HG02884 (cell line): ENCODE results near the gene FNDC4.
"Not testable (repeated sequence)": the region's sequence is repeated elsewhere in the genome, so short reads cannot be mapped to it uniquely, and the experiment has no call there.

Experiments
- ATAC-seq: cut with Tn5 transposase; IDR thresholded peaks from one replicate; pipeline ENCODE4 v1.9.1; 2021; ENCODE audit warnings: mild to moderate bottlenecking, moderate library complexity; ENCODE audit not compliant: unreplicated experiment

The FNDC4 gene, protein sequence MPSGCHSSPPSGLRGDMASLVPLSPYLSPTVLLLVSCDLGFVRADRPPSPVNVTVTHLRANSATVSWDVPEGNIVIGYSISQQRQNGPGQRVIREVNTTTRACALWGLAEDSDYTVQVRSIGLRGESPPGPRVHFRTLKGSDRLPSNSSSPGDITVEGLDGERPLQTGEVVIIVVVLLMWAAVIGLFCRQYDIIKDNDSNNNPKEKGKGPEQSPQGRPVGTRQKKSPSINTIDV

DNA sequence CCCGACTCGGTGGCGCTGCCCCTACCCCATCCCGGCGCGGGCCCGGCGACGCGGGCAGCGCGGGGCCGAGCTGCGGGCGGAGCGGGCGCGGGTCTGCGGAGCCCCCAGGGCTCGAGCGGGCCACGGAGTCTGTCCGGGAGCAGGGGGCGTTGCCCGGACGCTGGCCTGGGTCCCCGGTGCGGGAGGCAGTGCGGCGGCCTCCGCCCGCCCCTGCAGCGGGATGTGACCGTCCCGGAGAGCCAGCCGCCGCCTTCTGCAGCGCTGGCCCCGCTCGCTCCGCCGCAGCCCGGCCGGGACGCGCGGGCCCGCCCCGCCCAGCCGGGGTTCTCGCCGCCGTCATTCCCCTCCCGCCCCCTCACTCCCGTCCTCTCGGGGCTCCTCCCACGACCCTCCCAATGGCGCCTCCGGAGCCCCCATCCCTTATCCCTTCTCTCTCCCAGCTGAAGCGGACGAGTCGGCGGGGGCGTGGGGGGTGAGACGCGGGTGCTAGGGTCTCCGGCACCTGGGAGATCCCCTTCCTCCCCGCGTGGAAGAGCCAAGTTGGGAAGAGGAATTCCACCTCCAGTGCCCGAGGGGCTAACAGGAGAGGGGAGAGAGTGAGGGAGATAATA lies at the start of gene FNDC4:
FNDC4 (minus strand) TSS at position 257 of the 611 bp plus-strand sequence. CDS start 521 bp downstream, outside the sequence.
- no peak for ATAC-seq

DNA sequence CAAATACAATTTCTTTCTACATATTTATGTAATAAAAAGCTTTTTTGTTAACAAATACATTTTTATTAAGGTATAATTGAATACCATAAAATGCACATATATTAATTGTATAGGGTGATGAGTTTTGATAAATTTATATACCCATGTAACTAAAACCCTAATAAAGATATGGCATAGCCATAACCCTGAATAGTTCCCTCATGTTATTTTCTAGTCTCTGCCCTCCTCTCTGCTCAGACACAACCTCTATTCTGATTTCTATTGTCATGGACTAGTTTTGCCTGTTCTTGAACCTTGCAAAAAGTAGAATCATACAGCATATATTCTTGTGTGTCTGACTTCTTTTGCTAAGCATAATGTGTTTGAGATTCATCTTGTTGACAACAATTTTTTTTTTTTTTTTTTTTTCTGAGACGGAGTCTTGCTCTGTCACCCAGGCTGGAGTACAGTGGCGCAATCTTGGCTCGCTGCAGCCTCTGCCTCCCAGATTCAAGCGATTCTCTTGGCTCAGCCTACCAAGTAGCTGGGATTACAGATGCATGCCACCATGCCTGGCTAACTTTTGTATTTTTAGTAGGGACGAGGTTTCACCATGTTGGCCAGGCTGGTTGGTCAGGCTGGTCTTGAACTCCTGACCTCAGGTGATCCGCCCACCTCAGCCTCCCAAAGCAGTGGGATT lies 49.3 kb upstream of the FNDC4 start:
- no peak for ATAC-seq

DNA sequence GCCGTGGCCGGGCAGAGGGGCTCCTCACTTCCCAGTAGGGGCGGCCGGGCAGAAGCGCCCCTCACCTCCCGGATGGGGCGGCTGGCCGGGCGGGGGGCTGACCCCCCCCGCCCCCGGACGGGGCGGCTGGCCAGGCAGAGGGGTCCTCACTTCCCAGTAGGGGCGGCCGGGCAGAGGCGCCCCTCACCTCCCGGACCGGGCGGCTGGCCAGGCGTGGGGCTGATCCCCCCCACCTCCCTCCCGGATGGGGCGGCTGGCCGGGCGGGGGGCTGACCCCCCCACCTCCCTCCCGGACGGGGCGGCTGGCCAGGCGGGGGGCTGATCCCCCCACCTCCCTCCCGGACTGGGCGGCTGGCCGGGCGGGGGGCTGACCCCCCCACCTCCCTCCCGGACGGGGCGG lies 44.6 kb upstream of the FNDC4 start:
- not testable (repeated sequence) for ATAC-seq

DNA sequence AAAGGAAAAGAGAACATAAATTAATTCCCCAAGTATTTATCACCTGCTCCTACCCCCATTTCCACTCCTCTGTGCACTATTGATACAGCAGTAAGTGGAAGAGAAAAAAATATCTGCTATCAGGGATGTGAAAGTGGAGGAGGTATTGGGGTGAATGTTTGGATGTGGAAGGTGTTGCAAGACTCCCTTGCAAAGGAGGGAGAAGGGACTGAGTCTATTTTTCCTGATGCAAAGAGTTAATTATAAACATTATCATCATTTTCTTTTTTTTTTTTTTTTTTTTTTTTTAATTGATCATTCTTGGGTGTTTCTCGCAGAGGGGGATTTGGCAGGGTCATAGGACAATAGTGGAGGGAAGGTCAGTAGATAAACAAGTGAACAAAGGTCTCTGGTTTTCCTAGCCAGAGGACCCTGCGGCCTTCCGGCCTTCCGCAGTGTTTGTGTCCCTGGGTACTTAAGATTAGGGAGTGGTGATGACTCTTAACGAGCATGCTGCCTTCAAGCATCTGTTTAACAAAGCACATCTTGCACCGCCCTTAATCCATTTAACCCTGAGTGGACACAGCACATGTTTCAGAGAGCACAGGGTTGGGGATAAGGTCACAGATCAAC lies 43.9 kb upstream of the FNDC4 start:
- not testable (repeated sequence) for ATAC-seq

DNA sequence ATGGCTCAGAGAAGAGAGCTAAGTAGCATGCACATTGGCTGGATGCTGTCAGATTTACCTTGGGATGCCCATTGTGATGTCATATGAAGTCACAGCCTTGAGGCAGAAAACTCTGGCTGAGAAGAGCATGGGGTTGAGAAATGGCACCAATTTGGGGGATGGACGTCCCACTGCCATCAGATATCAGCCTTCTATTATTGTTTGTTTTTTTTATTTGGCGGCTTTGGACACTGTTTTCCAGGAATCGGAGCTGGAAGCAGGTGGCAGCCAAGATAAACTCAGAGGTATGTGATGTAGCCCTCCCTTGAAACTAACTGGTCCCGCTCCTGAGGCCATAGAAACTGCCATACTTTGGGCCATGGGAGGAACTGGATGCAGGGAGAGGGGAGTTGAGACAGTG lies 42.3 kb upstream of the FNDC4 start:
- ATAC-seq: no peak

DNA sequence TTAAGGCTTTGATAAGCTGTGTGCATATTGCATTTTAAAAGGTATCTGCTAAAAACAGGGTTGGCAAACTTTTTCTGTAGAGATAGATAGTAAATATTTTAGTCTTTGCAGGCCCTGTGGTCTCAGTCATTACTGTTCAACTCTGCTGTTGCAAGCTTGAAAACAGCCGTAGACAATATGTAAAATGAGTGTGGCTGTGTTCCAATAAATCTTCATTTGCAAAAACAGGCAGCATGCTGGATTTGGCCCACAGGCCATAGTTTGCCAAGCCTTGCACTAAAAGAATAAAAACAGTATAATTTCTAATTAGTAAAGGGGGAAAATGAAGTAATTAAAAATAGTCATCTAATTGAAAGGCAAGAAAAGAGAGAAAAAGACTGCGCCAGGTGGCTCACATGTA lies 37.0 kb upstream of the FNDC4 start:
- ATAC-seq: no peak

DNA sequence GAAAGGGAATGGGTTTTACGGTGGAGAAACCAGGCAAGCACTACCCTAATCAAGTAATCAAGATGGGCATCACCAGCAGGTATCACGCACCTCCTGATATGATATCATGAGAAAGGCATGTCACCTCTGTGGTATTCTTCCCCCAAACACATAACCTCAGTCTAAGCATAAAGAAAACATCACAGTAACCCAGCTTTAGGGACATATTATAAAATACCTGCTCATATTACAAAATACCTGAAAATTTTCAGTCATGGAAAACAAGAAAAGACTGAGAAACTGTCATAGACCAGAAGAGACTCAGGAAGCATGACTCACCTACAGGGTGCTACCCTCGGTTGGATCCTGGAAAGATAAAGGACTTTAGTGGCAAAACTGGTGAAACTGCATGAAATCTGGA lies 32.2 kb upstream of the FNDC4 start:
- no peak for ATAC-seq

DNA sequence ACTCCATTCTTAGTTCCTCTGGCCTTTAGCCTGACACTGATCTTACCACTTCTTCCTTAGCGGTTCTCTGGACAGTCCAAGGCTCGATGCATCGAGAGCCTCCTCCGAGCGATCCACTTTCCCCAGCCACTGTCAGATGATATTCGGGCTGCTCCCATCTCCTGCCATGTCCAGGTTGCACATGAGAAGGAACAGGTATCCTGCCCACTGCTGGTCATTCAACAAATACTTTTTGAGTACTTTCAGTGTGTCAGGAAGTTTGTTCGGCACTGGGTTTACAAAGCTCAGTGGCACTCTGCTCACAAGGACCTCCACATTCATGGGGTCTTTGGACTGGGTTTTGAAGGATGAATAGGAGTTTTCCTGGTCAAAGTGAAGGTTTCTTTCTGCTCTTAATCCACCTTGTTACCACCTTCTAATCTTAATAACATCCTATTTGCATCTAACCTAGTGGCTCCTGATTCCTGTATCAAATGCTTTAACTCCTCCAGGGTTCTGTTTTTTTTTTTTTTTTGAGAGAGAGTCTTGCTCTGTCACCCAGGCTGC lies 27.5 kb upstream of the FNDC4 start:
- ATAC-seq: no peak

DNA sequence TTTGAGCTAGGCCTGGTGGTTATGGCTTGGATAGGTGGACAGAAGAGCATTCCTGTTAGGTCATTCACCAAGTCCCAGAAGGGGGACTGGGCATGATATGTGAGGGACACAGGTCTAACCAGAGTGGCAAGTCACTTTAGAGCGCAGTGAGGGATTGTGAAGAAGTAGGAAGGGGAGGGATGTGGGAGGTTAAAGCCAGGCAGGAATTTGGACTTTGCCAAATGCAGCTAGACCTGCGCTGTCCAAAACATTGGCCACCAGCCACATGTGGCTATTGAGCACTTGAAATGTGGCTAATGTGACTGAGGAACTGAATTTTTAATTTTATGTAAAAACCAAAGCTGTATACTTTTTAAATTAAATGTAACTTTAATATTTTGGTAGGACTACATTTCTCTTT lies 25.3 kb upstream of the FNDC4 start:
- ATAC-seq: no peak

DNA sequence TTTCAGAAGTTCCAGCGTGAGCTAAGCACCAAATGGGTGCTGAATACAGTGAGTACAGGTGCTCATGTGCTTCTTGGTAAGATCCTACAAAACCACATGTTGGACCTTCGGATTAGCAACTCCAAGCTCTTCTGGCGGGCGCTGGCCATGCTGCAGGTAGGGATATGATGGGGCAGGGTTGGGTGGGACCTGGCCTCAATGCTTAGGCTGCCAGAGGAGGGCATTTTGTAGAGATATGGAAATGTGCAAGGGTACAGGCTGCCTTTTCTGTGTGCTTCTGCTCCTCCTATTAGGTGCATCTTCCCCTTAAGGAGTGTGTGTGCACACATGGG lies 23.7 kb upstream of the FNDC4 start:
- no peak for ATAC-seq

DNA sequence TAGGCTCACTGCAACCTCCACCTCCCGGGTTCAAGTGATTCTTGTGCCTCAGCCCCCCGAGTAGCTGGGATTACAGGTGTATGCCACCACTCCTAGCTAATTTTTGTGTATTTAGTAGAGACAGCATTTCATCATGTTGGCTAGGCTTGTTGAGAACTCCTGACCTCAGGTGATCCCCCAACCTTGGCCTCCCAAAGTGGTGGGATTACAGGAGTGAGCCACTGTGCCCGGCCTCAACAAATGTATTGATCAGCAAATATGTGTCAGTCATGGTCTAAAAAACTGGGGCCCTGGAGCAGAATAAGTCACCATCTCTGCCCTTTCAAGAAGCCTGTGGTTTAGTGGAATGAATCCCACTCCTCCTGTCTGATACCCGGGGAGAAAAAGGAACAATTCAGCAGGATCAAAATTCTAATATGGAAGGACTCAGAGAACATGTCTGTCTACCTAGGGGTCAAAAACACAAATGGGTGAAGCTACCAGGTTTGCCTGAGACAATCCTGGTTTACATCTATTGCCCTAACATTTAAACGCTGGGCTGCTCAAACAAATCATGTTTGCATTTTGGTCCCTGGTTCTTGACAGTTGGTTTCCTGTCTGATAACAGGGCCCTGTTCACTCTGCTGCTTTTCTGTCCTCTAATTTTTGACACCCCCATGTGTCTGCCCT lies 23.2 kb upstream of the FNDC4 start:
- no peak for ATAC-seq

DNA sequence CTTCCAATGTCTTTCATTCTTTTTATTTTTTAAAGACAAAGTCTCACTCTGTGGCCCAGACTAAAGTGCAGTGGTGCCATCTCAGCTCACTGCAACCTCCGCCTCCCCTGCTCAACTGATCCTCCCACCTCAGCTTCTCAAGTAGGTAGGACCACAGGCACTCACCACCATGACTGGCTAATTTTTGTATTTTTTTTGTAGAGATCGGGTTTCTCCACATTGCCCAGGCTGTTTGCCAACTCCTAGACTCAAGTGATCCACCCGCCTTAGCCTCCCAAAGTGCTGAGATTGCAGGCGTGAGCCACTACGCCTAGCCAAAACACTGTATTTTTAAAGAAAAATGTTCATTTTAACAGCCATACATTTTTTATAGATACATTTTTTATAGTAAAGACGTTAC lies 14.3 kb upstream of the FNDC4 start:
- ATAC-seq: no peak

DNA sequence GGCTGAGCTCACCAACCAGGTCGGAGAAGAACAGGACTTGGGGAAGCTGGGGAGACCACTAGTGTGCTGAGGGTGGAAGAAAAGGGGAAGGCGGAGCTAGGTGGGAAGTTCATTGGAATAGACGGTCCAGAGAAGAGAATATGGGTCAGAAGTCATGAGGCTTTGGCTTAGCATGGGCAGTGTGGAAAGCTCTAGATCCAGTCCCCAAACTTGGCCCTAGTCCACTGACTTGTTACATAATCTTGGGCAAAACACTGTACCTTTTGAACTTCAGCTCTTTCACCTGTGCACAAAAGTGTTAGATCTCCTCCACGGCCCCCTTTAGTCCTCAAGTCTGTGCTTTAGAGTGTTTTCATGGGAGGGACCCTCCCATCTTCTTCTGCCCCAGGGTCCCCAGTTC lies 12.3 kb upstream of the FNDC4 start:
- no peak for ATAC-seq

DNA sequence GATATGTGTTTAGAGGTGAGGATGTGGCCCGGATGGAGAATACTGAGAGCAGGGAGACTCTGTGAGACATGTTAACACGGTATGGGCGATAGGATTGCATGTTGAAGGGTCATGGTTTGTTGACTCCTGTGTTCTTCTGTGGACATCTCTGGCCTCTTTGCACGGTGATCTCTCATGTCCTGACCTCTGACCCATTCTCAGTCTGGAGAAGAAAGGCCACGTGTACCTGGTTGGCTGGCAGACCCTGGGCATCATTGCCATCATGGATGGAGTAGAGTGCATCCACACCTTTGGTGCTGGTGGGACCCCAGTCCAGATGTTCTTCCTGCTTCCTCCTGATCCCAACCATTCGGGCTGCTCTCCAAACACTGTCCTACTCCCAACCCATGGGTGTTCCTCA lies 11.6 kb upstream of the FNDC4 start:
- ATAC-seq: no peak

DNA sequence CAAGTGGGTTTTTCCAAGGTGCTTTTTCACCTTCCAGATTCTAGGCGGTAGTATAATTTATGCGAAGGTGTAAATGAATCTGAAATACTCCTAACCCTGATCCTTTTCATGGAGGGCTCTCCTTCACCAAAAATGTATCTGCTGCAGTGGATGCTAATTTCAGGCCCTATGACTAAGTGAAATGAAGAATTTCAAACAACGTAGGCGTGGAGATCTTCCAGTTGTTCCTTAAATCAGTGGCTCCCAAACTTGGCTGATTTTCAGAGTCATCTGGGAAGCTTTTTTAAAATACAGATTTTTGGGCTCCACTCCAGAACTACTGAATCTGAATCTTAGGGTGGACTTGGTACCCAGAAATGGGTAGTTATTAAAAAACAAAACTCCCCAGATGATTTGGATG lies 7.1 kb upstream of the FNDC4 start:
- ATAC-seq: no peak

DNA sequence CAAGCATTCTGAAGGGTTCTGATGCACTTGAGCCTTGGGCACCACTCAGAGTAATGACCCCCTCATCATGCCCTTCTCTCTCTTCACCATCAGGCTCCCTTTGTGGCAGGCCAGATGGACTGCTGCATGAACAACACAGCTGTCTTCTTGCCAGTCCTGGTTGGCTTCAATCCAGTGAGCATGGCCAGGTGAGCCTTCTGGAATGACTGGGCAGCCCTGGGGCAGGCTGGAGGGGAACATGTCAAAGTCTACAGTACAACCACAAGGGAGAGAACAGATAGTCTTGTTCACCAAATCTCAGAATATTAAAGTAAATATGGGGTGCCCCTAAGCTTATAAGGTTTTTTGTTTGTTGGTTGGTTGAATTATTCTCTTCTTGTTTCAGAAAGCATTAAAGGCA lies 6.0 kb upstream of the FNDC4 start:
- no peak for ATAC-seq

DNA sequence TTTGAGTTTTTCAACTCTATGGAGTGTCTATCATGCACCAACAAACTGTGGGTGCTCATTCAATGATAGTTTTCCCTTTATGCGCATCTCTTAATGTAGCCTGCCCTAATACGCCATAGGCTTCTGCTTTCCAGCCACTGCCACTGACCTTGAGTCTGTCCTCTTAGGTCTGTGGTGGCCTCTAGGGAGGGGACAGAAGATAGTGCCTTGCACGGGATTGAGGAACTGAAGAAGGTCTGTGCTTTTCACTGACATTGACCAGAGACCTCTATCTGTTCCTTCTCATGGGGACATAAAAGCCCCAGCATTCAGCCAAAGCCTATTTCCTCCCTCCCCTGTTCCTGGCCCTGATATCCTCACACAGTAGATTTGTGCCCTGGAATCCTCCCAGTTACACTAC lies 4.0 kb upstream of the FNDC4 start:
- no peak for ATAC-seq

DNA sequence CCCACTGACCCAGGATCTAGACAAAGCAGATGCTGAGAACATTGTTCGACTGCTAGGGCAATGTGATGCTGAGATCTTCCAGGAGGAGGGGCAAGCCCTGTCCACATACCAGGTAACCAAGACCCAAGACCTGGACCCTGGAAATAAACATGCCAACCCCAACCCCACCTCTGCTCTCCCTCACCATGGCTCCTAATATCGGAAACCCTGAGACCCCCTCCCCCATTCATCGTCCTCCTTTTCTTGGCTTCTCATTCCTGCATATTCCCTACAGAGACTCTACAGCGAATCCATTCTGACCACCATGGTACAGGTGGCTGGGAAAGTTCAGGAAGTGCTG lies 2.3 kb upstream of the FNDC4 start:
- ATAC-seq: no peak

DNA sequence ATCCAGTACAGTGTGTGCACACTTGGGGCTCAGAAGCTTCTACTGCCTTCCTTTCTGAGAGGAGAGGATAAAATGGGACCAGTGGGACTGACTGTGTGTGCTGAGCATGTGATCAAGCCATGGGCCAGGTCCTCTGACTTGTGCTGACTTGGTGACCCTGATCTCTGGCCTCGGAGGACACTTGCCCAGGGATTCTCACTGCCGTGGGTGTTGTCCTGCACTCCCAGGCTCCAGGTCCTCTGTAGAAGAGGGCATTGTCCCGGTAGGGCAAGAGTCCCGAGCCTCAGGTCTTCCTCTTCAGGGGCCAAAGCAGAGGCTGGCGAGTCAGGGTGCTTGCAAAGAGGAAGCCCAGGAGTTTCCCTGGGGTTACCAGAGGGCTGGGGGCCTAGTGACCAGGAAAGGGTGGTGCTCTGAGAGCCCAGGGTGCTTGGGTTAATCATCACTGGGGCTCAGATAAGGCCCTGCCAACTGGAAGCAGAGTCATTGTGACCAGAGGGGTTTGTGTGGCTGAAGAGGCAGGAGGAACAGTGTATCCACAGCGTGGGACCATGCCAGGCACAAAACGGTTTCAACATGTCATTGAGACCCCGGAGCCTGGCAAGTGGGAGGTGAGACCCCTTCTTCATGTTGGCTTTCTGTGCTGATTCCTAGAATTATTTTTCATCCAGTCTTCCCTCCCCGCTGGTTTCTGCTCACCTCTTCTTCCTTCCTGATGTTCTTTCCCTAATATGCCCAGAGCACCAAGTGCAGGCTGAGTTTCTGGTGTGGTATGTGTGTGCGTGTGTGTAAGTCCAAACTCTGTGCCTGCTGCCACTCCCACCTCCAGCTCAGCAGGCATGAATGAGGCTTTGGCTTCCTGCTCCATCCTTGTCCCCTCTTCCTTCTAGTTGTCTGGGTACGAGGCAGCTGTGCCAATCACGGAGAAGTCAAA lies 1.6 kb upstream of the FNDC4 start, which contains the start of gene GCKR:
GCKR (plus strand) TSS at position 483 of the 931 bp plus-strand sequence; CDS start at position 549, 66 bp downstream.
- no peak for ATAC-seq

DNA sequence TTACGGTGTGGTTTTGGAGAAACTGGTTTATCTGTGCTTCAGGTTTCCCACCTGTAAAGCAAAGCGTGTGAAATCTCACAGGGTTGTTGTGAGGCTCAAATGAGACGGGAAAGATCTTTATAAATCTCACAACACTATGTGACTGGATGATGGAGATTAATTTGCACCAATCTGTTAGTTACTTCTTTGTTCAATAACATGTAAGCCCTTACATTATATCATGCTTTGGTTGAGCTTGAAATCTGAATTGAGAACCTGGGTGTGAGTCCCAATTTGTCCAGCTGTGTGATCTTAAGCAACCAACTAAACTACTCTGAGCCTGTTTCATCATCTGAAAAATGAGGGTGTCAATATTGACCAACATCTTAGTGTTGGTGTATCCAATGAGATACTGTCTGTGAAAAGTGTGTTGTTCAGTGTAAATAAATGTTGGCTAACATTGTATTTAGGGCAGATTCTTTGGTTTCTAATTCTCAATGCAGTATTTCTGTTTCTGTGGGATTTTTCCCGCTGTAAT lies 898 bp upstream of the FNDC4 start:
- no peak for ATAC-seq
